MM.1S (cell line): ENCODE results near the gene DUOXA2.

Experiments used
- DNase-seq: peaks from one replicate; pipeline ENCODE4 v3.0.0-alpha.2; 2015
- H2AFZ ChIP-seq: fragments of 300-600 bp; sonication (generic); 2 replicates; pipeline ENCODE4 v1.6.0; 2016; ENCODE audit warnings: antibody characterized with exemption, low read length
- H3F3A ChIP-seq: fragments of 300-600 bp; sonication (generic); 2 replicates; pipeline ENCODE4 v1.6.1; 2016; ENCODE audit warnings: mild to moderate bottlenecking, antibody characterized with exemption, low read length, moderate library complexity, mixed read lengths; ENCODE audit not compliant: insufficient read depth
- H3K27ac ChIP-seq: fragments of 300-600 bp; sonication (generic); 2 replicates; pipeline ENCODE4 v1.5.1; 2016; ENCODE audit warnings: mild to moderate bottlenecking, low read length
- H3K27me3 ChIP-seq: fragments of 300-600 bp; sonication (generic); replicated peaks from 2 replicates; pipeline ENCODE4 v1.6.0; 2016; ENCODE audit warnings: low read length; ENCODE audit not compliant: insufficient read depth
- H3K36me3 ChIP-seq: fragments of 300-600 bp; sonication (generic); replicated peaks from 2 replicates; pipeline ENCODE4 v1.6.1; 2016; ENCODE audit warnings: mild to moderate bottlenecking, low read length, mixed read lengths; ENCODE audit not compliant: insufficient read depth
- H3K4me1 ChIP-seq: fragments of 300-600 bp; sonication (generic); 2 replicates; pipeline ENCODE4 v1.6.1; 2016; ENCODE audit warnings: low read length, mixed read lengths
- H3K4me2 ChIP-seq: fragments of 300-600 bp; sonication (generic); 2 replicates; pipeline ENCODE4 v1.6.0; 2016; ENCODE audit warnings: low read depth, low read length
- H3K4me3 ChIP-seq: fragments of 300-600 bp; sonication (generic); 2 replicates; pipeline ENCODE4 v1.5.1; 2016; ENCODE audit warnings: low read length, mixed read lengths
- H3K79me2 ChIP-seq: fragments of 300-600 bp; sonication (generic); 2 replicates; pipeline ENCODE4 v1.6.1; 2016; ENCODE audit warnings: mixed run types, low read length, mixed read lengths
- H3K9ac ChIP-seq: fragments of 300-600 bp; sonication (generic); 2 replicates; pipeline ENCODE4 v1.6.1; 2016; ENCODE audit warnings: low read length, mixed read lengths
- H3K9me2 ChIP-seq: fragments of 300-600 bp; sonication (generic); replicated peaks from 2 replicates; pipeline ENCODE4 v1.6.1; 2016; ENCODE audit warnings: mild to moderate bottlenecking, low read length, mixed read lengths; ENCODE audit not compliant: insufficient read depth
- H3K9me3 ChIP-seq: fragments of 300-600 bp; sonication (generic); replicated peaks from 2 replicates; pipeline ENCODE4 v1.6.1; 2016; ENCODE audit warnings: mild to moderate bottlenecking, low read length, mixed read lengths; ENCODE audit not compliant: insufficient read depth
- H4K20me1 ChIP-seq: fragments of 300-600 bp; sonication (generic); 2 replicates; pipeline ENCODE4 v1.6.1; 2016; ENCODE audit warnings: mild to moderate bottlenecking, low read length, moderate library complexity, mixed read lengths; ENCODE audit not compliant: insufficient read depth
- CTCF ChIP-seq: fragments of 300-600 bp; sonication (generic); IDR thresholded peaks from 2 replicates; pipeline ENCODE4 v1.5.1; 2016; ENCODE audit warnings: antibody characterized with exemption, low read length, mixed read lengths
- EZH2 ChIP-seq: fragments of 300-600 bp; sonication (generic); optimal IDR thresholded peaks from 2 replicates; pipeline ENCODE3; 2017; ENCODE audit warnings: low read depth, mild to moderate bottlenecking, antibody characterized with exemption, low read length, mixed read lengths
- EZH2phosphoT487 ChIP-seq: fragments of 300-600 bp; sonication (generic); IDR thresholded peaks from 2 replicates; pipeline ENCODE4 v1.6.1; 2018; ENCODE audit warnings: antibody characterized with exemption, low read length

DUOXA2 gene

GRCh38 chr15:45118131-45118588 is 4.0 kb downstream of the DUOXA2 start:
- Histone ChIP-seq H3K4me1 (no peaks in the 10 kb centered on the region), H3K9ac (no peak overlapping the region), H3K79me2 (no peaks in the 10 kb centered on the region), H3F3A (no peaks in the 10 kb centered on the region), H3K4me3 (no peak overlapping the region), H2AFZ (peak overlapping the region; percentile 33), H3K9me2 (no peaks in the 10 kb centered on the region), H3K4me2 (peak overlapping the region; percentile 45; the same call in 1 of the 2 replicates), H3K27ac (no peak overlapping the region), H3K9me3 (no peaks in the 10 kb centered on the region), H3K27me3 (peaks cover 46% of the 10 kb centered on the region), H4K20me1 (no peaks in the 10 kb centered on the region), H3K36me3 (no peaks in the 10 kb centered on the region)
- TF ChIP-seq CTCF (peak; percentile 100), EZH2 (no peak)
- DNase-seq, result peak; percentile 84

- Histone ChIP-seq H3K79me2 (no peaks in the 10 kb centered on the region), H3F3A (no peaks in the 10 kb centered on the region), H3K27me3 (peaks cover 37% of the 10 kb centered on the region), H3K9me3 (no peaks in the 10 kb centered on the region), H2AFZ (no peak overlapping the region), H3K27ac (no peak overlapping the region), H3K36me3 (no peaks in the 10 kb centered on the region), H3K9ac (no peak overlapping the region), H3K9me2 (no peaks in the 10 kb centered on the region), H3K4me2 (no peak overlapping the region), H3K4me3 (no peak overlapping the region), H4K20me1 (no peaks in the 10 kb centered on the region), H3K4me1 (no peaks in the 10 kb centered on the region)
- no peak for DNase-seq
- TF ChIP-seq EZH2 (no peak), EZH2phosphoT487 (no peak), CTCF (no peak)
Measured at GRCh38 chr15:45118996-45119395, 4.9 kb downstream of the DUOXA2 start.

GRCh38 chr15:45120081-45120972 is 6.2 kb downstream of the DUOXA2 start:
- Histone ChIP-seq H4K20me1 (no peaks in the 10 kb centered on the region), H3K27me3 (peaks cover 32% of the 10 kb centered on the region), H3K4me3 (no peak overlapping the region), H3K9me2 (no peaks in the 10 kb centered on the region), H3K79me2 (no peaks in the 10 kb centered on the region), H3K9me3 (no peaks in the 10 kb centered on the region), H2AFZ (no peak overlapping the region), H3F3A (no peaks in the 10 kb centered on the region), H3K4me2 (no peak overlapping the region), H3K4me1 (no peaks in the 10 kb centered on the region), H3K36me3 (no peaks in the 10 kb centered on the region), H3K9ac (no peak overlapping the region), H3K27ac (no peak overlapping the region)
- TF ChIP-seq CTCF (no peak), EZH2phosphoT487 (no peak), EZH2 (no peak)
- no peak for DNase-seq
